CD4-positive, alpha-beta T cell (primary cell): ENCODE measurements around the gene NPW. TPM values are rescaled to one million over a fixed set of nuclear protein-coding genes. Genes with fewer than 3 reads are reported as not detected.

Source experiments
- ATAC-seq: fragments of 200-7000 bp; cut with Tn5 transposase; one replicate; pipeline ENCODE4 v1.10.0; 2022; ENCODE audit warnings: mild to moderate bottlenecking; ENCODE audit not compliant: poor library complexity
- CTCF ChIA-PET: fragments of 350-600 bp; sonication (Branson Sonifier 250); formaldehyde crosslinking; loops from one replicate; lab custom pipeline; 2021; ENCODE audit warnings: antibody characterized with exemption, inconsistent platforms; lab: Charles Lee
- POLR2A ChIA-PET: fragments of 350-600 bp; sonication (Branson Sonifier 250); formaldehyde crosslinking; loops from one replicate; lab custom pipeline; 2021; ENCODE audit warnings: antibody characterized with exemption, inconsistent platforms; lab: Charles Lee
- DNase-seq, 14 experiments: peaks; one replicate each; pipeline ENCODE4 v3.0.0-alpha.2; 2013 to 2020; ENCODE audit warnings: mixed read lengths in 2 of 14
- H3K27ac ChIP-seq, 2 donors: one replicate each; pipeline versions ENCODE4 v1.5.1 to v1.7.0; 2013; ENCODE audit warnings: low read length in 2 of 2, low read depth in 1 of 2, mild to moderate bottlenecking in 1 of 2
- H3K27me3 ChIP-seq, 2 experiments: 1 replicate in 1 of 2; 2 replicates in 1 of 2; pipeline versions ENCODE4 v1.6.1 to v1.7.0; 2013; ENCODE audit warnings: low read length in 2 of 2, control low read depth in 1 of 2, mild to moderate bottlenecking in 1 of 2, moderate library complexity in 1 of 2; ENCODE audit not compliant: insufficient read depth in 2 of 2, control insufficient read depth in 1 of 2
- H3K36me3 ChIP-seq: one replicate; pipeline ENCODE4 v1.6.1; 2013; ENCODE audit warnings: low read length, control low read depth; ENCODE audit not compliant: insufficient read depth
- H3K4me1 ChIP-seq: one replicate; pipeline ENCODE4 v1.6.1; 2013; ENCODE audit warnings: low read length, control low read depth; ENCODE audit not compliant: insufficient read depth
- H3K4me3 ChIP-seq: one replicate; pipeline ENCODE4 v1.5.1; 2013; ENCODE audit warnings: mild to moderate bottlenecking, low read length, moderate library complexity
- H3K9me3 ChIP-seq, 2 experiments: 1 replicate in 1 of 2; 2 replicates in 1 of 2; pipeline versions ENCODE4 v1.6.1 to v1.7.0; 2013; ENCODE audit warnings: low read length in 2 of 2, mild to moderate bottlenecking in 2 of 2, control low read depth in 1 of 2, moderate library complexity in 1 of 2; ENCODE audit not compliant: control insufficient read depth in 1 of 2, insufficient read depth in 1 of 2
- H3K27ac Mint-ChIP-seq: one replicate; pipeline ENCODE4 v1.8.0; 2020; ENCODE audit warnings: mixed read lengths
- H3K27me3 Mint-ChIP-seq: one replicate; pipeline ENCODE4 v1.8.0; 2021; ENCODE audit warnings: mixed read lengths
- H3K36me3 Mint-ChIP-seq: one replicate; pipeline ENCODE4 v1.8.0; 2021; ENCODE audit warnings: low read depth, mixed read lengths
- H3K4me1 Mint-ChIP-seq: one replicate; pipeline ENCODE4 v1.8.0; 2021; ENCODE audit warnings: low read depth, mixed read lengths
- H3K4me3 Mint-ChIP-seq: one replicate; pipeline ENCODE4 v1.8.0; 2020; ENCODE audit warnings: mild to moderate bottlenecking, mixed read lengths
- H3K9me3 Mint-ChIP-seq: one replicate; pipeline ENCODE4 v1.8.0; 2020; ENCODE audit warnings: mixed read lengths
- CTCF ChIP-seq: fragments of 200-600 bp; IDR thresholded peaks from one replicate; pipeline ENCODE4 v1.8.0; 2022; ENCODE audit warnings: antibody characterized with exemption, mild to moderate bottlenecking
- intact Hi-C, 2 experiments: fragments of 100-400 bp; cut with DNase I in 1 of 2; cut with micrococcal nuclease in 1 of 2; formaldehyde crosslinking; loops; one replicate each; pipeline versions ENCODE4 v1.15.1 to v1.9.0; 2023 to 2025; cut with DNase I, micrococcal nuclease
- total RNA-seq, 174 experiments: library from RNA in 2 of 174; stranded (reverse) in 2 of 174; gene quantifications; one replicate each; pipeline ENCODE4 v1.2.3 and lab custom pipeline; 2021 to 2026

The NPW gene
- total RNA-seq, 2 experiments from 2014 or later, result 0.80 TPM; not detected in 1

GRCh38 chr16:1989209-1990100 lies 30.1 kb upstream of the NPW start, which contains the start of gene SYNGR3:
TSS of gene SYNGR3 (plus strand) at chr16:1989970. CDS start at chr16:1990103, 133 bp downstream.
- no peak for ATAC-seq
- H3K9me3 ChIP-seq, result peaks cover 0 to 18% of the 10 kb centered on the region in 2 experiments
- ChIA-PET POLR2A (interaction anchor here (1.3 to 5.1 kb wide), 3 partner anchors 18 to 165 kb away, joined by 4 to 27 read pairs (median 12); partner anchors contain the start of genes RPS2, TBL3 and TRAF7), CTCF (interaction anchor here (1.3 kb wide), 1 partner anchor 14 kb away, joined by 5 read pairs; no protein-coding TSS in a partner anchor)
- H3K27me3 ChIP-seq, result peaks cover 13 to 15% of the 10 kb centered on the region in 2 experiments
- peaks cover 12% of the 10 kb centered on the region for H3K36me3 ChIP-seq
- Mint-ChIP-seq H3K27me3 (peaks cover 26% of the 10 kb centered on the region), H3K36me3 (peaks cover 20% of the 10 kb centered on the region), H3K27ac (peak within 1 kb of the TSS; percentile 79), H3K4me1 (peaks cover 36% of the 10 kb centered on the region), H3K4me3 (peak within 1 kb of the TSS; percentile 81), H3K9me3 (no peaks in the 10 kb centered on the region)
- intact Hi-C loops, result loop anchor here in 1 of 2 experiments (5.0 kb wide), 1 partner anchor 47 kb away; the partner anchor contains the start of gene MSRB1
- peak within 1 kb of the TSS; percentile 55 for H3K4me3 ChIP-seq
- no peak for TF ChIP-seq CTCF
- no peak within 1 kb of the TSS for H3K27ac ChIP-seq
- peak in 1 of 14 experiments; percentile 43 for DNase-seq
- H3K4me1 ChIP-seq, result peaks cover 40% of the 10 kb centered on the region

DNA sequence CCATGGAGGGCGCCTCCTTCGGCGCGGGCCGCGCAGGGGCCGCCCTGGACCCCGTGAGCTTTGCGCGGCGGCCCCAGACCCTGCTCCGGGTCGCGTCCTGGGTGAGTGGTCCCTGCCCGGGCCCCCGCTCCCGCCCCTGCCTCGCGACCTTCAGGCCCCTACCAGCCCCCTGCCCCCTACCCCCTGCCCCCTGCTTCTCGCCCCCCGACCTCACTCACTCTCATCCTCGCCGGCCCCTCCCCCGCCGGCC lies 29.6 kb upstream of the NPW start:
- Histone ChIP-seq H3K36me3 (peaks cover 12% of the 10 kb centered on the region), H3K27me3 (peaks cover 13 to 15% of the 10 kb centered on the region in 2 experiments), H3K4me1 (peaks cover 34% of the 10 kb centered on the region), H3K27ac (no peak overlapping the region), H3K9me3 (peaks cover 0 to 18% of the 10 kb centered on the region in 2 experiments), H3K4me3 (peak overlapping the region; percentile 55)
- ATAC-seq (no peak), DNase-seq (no peak)
- CTCF ChIA-PET, result interaction anchor here (0.6 to 3.2 kb wide), 2 partner anchors 14 to 269 kb away, joined by 4 to 17 read pairs; no protein-coding TSS in a partner anchor
- Mint-ChIP-seq H3K27me3 (peaks cover 26% of the 10 kb centered on the region), H3K4me1 (peaks cover 31% of the 10 kb centered on the region), H3K27ac (no peak overlapping the region), H3K36me3 (peaks cover 15% of the 10 kb centered on the region), H3K4me3 (no peak overlapping the region), H3K9me3 (no peaks in the 10 kb centered on the region)
- POLR2A ChIA-PET, result interaction anchor here (1.3 to 5.1 kb wide), 4 partner anchors 18 to 165 kb away, joined by 4 to 55 read pairs (median 24); partner anchors contain the start of genes RPS2, TBL3 and TRAF7
- intact Hi-C loops, result loop anchor here in 1 of 2 experiments (5.0 kb wide), 1 partner anchor 48 kb away; the partner anchor contains the start of gene MSRB1
- no peak for TF ChIP-seq CTCF

DNA sequence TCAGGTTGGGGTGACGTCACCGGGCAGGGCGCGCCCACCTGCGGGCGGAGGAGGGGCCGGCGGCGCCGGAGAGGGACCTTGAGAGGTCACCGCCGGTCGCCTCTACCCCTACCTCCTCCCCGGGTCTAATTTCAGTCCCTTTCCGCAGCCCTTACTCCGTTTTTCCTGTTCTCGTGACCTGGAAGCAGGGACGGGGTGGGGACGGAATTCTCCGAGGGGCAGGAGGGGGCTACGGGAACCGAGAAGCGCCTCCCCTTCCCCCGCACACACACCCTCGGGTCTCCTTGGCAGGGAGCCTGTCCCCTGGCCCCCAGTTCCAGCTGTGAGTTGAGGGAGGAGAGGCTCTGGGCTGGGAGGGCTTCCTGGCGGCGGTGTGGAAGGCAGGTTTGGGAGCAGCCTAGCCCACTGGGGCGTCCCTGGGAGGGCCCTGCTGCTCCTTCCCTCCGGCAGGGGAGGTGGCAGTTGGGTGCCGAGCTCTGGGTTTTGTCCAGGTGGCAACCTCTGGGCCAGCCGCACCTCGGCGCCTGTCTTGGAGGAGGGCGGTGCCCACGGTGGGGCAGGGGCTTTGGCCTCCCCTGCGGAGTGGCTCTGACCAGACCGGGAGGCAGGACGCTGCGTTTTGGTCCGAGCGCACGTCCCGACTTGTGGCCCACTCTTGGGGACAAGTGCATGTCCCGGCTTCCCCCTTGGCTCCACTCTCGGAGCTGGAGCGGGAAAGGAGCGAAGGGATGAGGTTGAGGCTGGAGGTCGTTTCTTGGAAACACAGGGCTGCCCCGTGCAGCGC lies 29.0 kb upstream of the NPW start:
- ATAC-seq, result no peak
- no peak overlapping the region for H3K27ac ChIP-seq

More for the DNA sequence above, 29.0 kb upstream of the NPW start:
- intact Hi-C loops, result loop anchor here in 1 of 2 experiments (5.0 kb wide), 1 partner anchor 48 kb away; the partner anchor contains the start of gene MSRB1
- DNase-seq, result peak in 5 of 14 experiments; percentile 52 to 73 (median 65)
- POLR2A ChIA-PET, result interaction anchor here (0.9 to 5.1 kb wide), 7 partner anchors 19 to 530 kb away, joined by 3 to 55 read pairs (median 5); partner anchors contain the start of genes AMDHD2, NTHL1, PGP and RPS2
- Histone ChIP-seq H3K4me3 (peak overlapping the region; percentile 55), H3K9me3 (peaks cover 0 to 18% of the 10 kb centered on the region in 2 experiments), H3K4me1 (peaks cover 29% of the 10 kb centered on the region), H3K36me3 (peaks cover 9% of the 10 kb centered on the region), H3K27me3 (peaks cover 13 to 15% of the 10 kb centered on the region in 2 experiments)
- Mint-ChIP-seq H3K9me3 (no peaks in the 10 kb centered on the region), H3K36me3 (peaks cover 12% of the 10 kb centered on the region), H3K27ac (peak overlapping the region; percentile 79), H3K4me3 (peak overlapping the region; percentile 80), H3K27me3 (peaks cover 26% of the 10 kb centered on the region), H3K4me1 (peaks cover 26% of the 10 kb centered on the region)
- TF ChIP-seq CTCF, result no peak
- CTCF ChIA-PET, result interaction anchor here (0.6 to 3.2 kb wide), 2 partner anchors 13 to 270 kb away, joined by 4 to 17 read pairs; no protein-coding TSS in a partner anchor
